Mesothelial cell of epicardium (in vitro differentiated cells): ENCODE results near the gene ZNF19. TPM values are rescaled to one million over a fixed set of nuclear protein-coding genes. Genes with fewer than 3 reads are reported as not detected.

Source experiments
- DNase-seq, 2 experiments: peaks; one replicate each; pipeline ENCODE4 v3.0.0; 2021; ENCODE audit warnings: low spot score in 2 of 2; ENCODE audit not compliant: unreplicated experiment in 2 of 2
- H3K27ac Mint-ChIP-seq: 2 replicates; pipeline ENCODE4 v1.8.0; 2021; ENCODE audit warnings: mixed read lengths
- H3K27me3 Mint-ChIP-seq: 2 replicates; pipeline ENCODE4 v1.8.0; 2021; ENCODE audit warnings: low read depth, mixed read lengths
- H3K36me3 Mint-ChIP-seq: 2 replicates; pipeline ENCODE4 v1.8.0; 2021; ENCODE audit warnings: mixed read lengths
- H3K4me1 Mint-ChIP-seq: 2 replicates; pipeline ENCODE4 v1.8.0; 2021; ENCODE audit warnings: mixed read lengths
- H3K4me3 Mint-ChIP-seq: 2 replicates; pipeline ENCODE4 v1.8.0; 2021; ENCODE audit warnings: mild to moderate bottlenecking, moderate library complexity, mixed read lengths
- H3K9me3 Mint-ChIP-seq: 2 replicates; pipeline ENCODE4 v1.8.0; 2021; ENCODE audit warnings: mixed read lengths
- total RNA-seq: library from RNA; stranded (reverse); gene quantifications from 3 replicates; pipeline ENCODE4 v1.2.1, GENCODE V29; 2021
- TF ChIP-seq, protein P1 (sequence below): fragments of 200-600 bp; sonication (generic); IDR thresholded peaks from one replicate; pipeline ENCODE4 v1.5.0; 2021; ENCODE audit warnings: antibody characterized with exemption; ENCODE audit not compliant: unreplicated experiment

ZNF19 gene
- total RNA-seq, 1 donor from 2014 or later = 7.3 TPM

DNA sequence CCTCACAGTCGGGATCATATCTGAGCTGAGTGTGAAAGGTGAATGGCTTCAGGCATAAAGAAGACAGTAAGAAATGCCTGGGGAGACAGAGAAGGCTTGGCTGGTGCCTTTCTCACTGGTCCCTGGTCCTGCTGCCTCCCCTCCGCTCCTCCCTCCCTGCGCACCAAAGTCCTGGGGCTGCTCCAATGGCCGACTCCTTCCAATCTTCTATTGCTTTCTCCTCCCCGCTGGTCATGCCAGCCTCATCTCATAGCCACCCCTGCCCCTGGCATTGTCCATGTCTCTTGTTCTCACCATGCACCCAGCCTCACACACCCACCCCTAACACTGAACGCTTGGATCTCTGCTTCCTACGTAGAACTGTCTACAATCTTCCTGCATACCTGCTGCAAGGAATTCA is 65.3 kb downstream of the ZNF19 start:
- no peak for DNase-seq
- TF ChIP-seq, protein P1, sequence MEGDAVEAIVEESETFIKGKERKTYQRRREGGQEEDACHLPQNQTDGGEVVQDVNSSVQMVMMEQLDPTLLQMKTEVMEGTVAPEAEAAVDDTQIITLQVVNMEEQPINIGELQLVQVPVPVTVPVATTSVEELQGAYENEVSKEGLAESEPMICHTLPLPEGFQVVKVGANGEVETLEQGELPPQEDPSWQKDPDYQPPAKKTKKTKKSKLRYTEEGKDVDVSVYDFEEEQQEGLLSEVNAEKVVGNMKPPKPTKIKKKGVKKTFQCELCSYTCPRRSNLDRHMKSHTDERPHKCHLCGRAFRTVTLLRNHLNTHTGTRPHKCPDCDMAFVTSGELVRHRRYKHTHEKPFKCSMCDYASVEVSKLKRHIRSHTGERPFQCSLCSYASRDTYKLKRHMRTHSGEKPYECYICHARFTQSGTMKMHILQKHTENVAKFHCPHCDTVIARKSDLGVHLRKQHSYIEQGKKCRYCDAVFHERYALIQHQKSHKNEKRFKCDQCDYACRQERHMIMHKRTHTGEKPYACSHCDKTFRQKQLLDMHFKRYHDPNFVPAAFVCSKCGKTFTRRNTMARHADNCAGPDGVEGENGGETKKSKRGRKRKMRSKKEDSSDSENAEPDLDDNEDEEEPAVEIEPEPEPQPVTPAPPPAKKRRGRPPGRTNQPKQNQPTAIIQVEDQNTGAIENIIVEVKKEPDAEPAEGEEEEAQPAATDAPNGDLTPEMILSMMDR = no peak
- Mint-ChIP-seq H3K9me3 (peaks cover under 1% of the 10 kb centered on the region), H3K4me3 (no peak overlapping the region), H3K36me3 (no peaks in the 10 kb centered on the region), H3K27me3 (peaks cover 75% of the 10 kb centered on the region), H3K4me1 (peaks cover 5% of the 10 kb centered on the region), H3K27ac (no peak overlapping the region)

Other genes with a start within 250 kb of the ZNF19 start
- gene CMTR2, start 199.9 kb downstream of the ZNF19 start, total RNA-seq = 25.3 to 29.2 TPM (median 28.7 TPM) in 3 replicates
- gene CALB2, start 130.6 kb downstream of the ZNF19 start, total RNA-seq = 0.22 to 0.51 TPM (median 0.25 TPM) in 3 replicates
- gene TLE7, start 47.3 kb downstream of the ZNF19 start, total RNA-seq = not detected in 3 replicates
- gene ZNF23, start 27.1 kb downstream of the ZNF19 start, total RNA-seq = 12.3 to 16.4 TPM (median 12.8 TPM) in 3 replicates
- gene CHST4, start 37.1 kb upstream of the ZNF19 start, total RNA-seq = not detected in 3 replicates
- gene TAT, start 87.8 kb upstream of the ZNF19 start, total RNA-seq = 0.07 TPM in 1 of 3 replicates, not detected in the others
- 15.2 to 16.7 TPM (median 16.4 TPM) in 3 replicates for gene MARVELD3, start 136.9 kb upstream of the ZNF19 start, total RNA-seq
- gene PHLPP2, start 235.4 kb upstream of the ZNF19 start, total RNA-seq = 18.2 to 19.0 TPM (median 18.6 TPM) in 3 replicates